GM12875 (cell line): ENCODE data around the gene TMSB4X.
A peak's percentile ranks its signal among the peaks of the same experiment; 100 is the strongest.
"Not testable (repeated sequence)": the region's sequence is repeated elsewhere in the genome, so short reads cannot be mapped to it uniquely, and the experiment has no call there.

Experiments
- H3K4me3 ChIP-seq: one replicate; pipeline ENCODE4 v1.5.1; 2011; ENCODE audit warnings: low read depth, low read length, control low read depth
- CTCF ChIP-seq: IDR thresholded peaks from 2 replicates; pipeline ENCODE4 v1.5.1; 2011; ENCODE audit warnings: low read depth, mild to moderate bottlenecking, control low read depth, inconsistent platforms, low read length, moderate library complexity, borderline replicate concordance; ENCODE audit not compliant: insufficient read depth

Gene TMSB4X

GRCh38 chrX:12955882-12956703 lies 18.8 kb upstream of the TMSB4X start:
- H3K4me3 ChIP-seq = peak overlapping the region; percentile 44
- no peak for TF ChIP-seq CTCF

GRCh38 chrX:12956704-12957534 lies 18.0 kb upstream of the TMSB4X start:
- no peak for TF ChIP-seq CTCF
- H3K4me3 ChIP-seq = peak overlapping the region; percentile 28

- TF ChIP-seq CTCF = no peak
- peak overlapping the region; percentile 21 for H3K4me3 ChIP-seq
Measured at GRCh38 chrX:12958059-12958458, 16.9 kb upstream of the TMSB4X start.

GRCh38 chrX:12958461-12958860 lies 16.4 kb upstream of the TMSB4X start:
- TF ChIP-seq CTCF = no peak
- no peak overlapping the region for H3K4me3 ChIP-seq

GRCh38 chrX:12961196-12961718 lies 13.7 kb upstream of the TMSB4X start:
- no peak overlapping the region for H3K4me3 ChIP-seq
- no peak for TF ChIP-seq CTCF

GRCh38 chrX:12962041-12962504 lies 12.8 kb upstream of the TMSB4X start:
- no peak for TF ChIP-seq CTCF
- H3K4me3 ChIP-seq = no peak overlapping the region

- H3K4me3 ChIP-seq = not testable (repeated sequence)
Measured at GRCh38 chrX:12963210-12963850, 11.6 kb upstream of the TMSB4X start.
